ENCODE data around the gene XPNPEP2.

GRCh38 chrX:129738466-129739308, at the start of gene XPNPEP2:
- TF ChIP-seq CTCF (IDR thresholded peaks at IDR 0.05) (no peak), ZFX (IDR thresholded peaks at IDR 0.05; ENCODE audit: borderline replicate concordance) (no peak)
